WTC11 (cell line): ENCODE measurements around the gene UGP2. TPM values are rescaled to one million over a fixed set of nuclear protein-coding genes. Genes with fewer than 3 reads are reported as not detected.

ENCODE experiments used
- ATAC-seq: fragments of 200-7000 bp; cut with Tn5 transposase; 2 replicates; pipeline ENCODE4 v1.10.0; 2021; ENCODE audit warnings: mild to moderate bottlenecking, moderate library complexity
- CTCF ChIA-PET: fragments of 300-600 bp; sonication (Branson Sonifier 250); formaldehyde crosslinking; loops from one replicate; lab custom pipeline; 2021; ENCODE audit warnings: antibody characterized with exemption; lab: Charles Lee
- POLR2A ChIA-PET: fragments of 350-600 bp; sonication (Branson Sonifier 250); formaldehyde crosslinking; loops from one replicate; lab custom pipeline; 2021; ENCODE audit warnings: antibody characterized with exemption; lab: Charles Lee
- DNase-seq: peaks from one replicate; pipeline ENCODE4 v3.0.0; 2021; ENCODE audit warnings: low spot score
- H3K27ac Mint-ChIP-seq: 2 replicates; pipeline ENCODE4 v1.8.0; 2021; ENCODE audit warnings: mixed read lengths
- H3K27me3 Mint-ChIP-seq: 2 replicates; pipeline ENCODE4 v1.8.0; 2021; ENCODE audit warnings: low read depth, mild to moderate bottlenecking, moderate library complexity, mixed read lengths
- H3K36me3 Mint-ChIP-seq: 2 replicates; pipeline ENCODE4 v1.8.0; 2021; ENCODE audit warnings: mixed read lengths
- H3K4me1 Mint-ChIP-seq: 2 replicates; pipeline ENCODE4 v1.8.0; 2022; ENCODE audit warnings: mixed read lengths
- H3K4me3 Mint-ChIP-seq: 2 replicates; pipeline ENCODE4 v1.8.0; 2021; ENCODE audit warnings: mild to moderate bottlenecking, moderate library complexity, mixed read lengths
- H3K9me3 Mint-ChIP-seq: 2 replicates; pipeline ENCODE4 v1.8.0; 2021; ENCODE audit warnings: mixed read lengths
- ATF3 ChIP-seq: sonication (generic); formaldehyde crosslinking; conservative IDR thresholded peaks from 2 replicates; pipeline ENCODE4 v1.8.1; 2022; ENCODE audit warnings: mild to moderate bottlenecking, missing genetic modification reagents
- ATF6 ChIP-seq: sonication (generic); formaldehyde crosslinking; IDR thresholded peaks from 2 replicates; pipeline ENCODE4 v1.8.1; 2023; ENCODE audit warnings: mild to moderate bottlenecking, missing genetic modification reagents
- CTCF ChIP-seq: fragments of 200-600 bp; IDR thresholded peaks from 2 replicates; pipeline ENCODE4 v1.8.0; 2022; ENCODE audit warnings: antibody characterized with exemption
- ETV6 ChIP-seq: sonication (generic); formaldehyde crosslinking; IDR thresholded peaks from 2 replicates; pipeline ENCODE4 v1.8.1; 2022; ENCODE audit warnings: mild to moderate bottlenecking, missing genetic modification reagents
- JUN ChIP-seq: sonication (generic); formaldehyde crosslinking; IDR thresholded peaks from 2 replicates; pipeline ENCODE4 v1.8.0; 2023; ENCODE audit warnings: mild to moderate bottlenecking, missing genetic modification reagents
- KAT7 ChIP-seq: sonication (generic); formaldehyde crosslinking; IDR thresholded peaks from 2 replicates; pipeline ENCODE4 v1.8.1; 2023; ENCODE audit warnings: missing genetic modification reagents, mild to moderate bottlenecking, borderline replicate concordance
- NFE2L1 ChIP-seq: sonication (generic); formaldehyde crosslinking; IDR thresholded peaks from 2 replicates; pipeline ENCODE4 v1.8.1; 2023; ENCODE audit warnings: missing genetic modification reagents
- NR1H2 ChIP-seq: sonication (generic); formaldehyde crosslinking; IDR thresholded peaks from 2 replicates; pipeline ENCODE4 v1.9.0; 2021; ENCODE audit warnings: mild to moderate bottlenecking, moderate library complexity, missing genetic modification reagents
- OVOL2 ChIP-seq: fragments of 250-450 bp; sonication (Bioruptor Pico); IDR thresholded peaks from 2 replicates; pipeline ENCODE4 v1.9.0; 2021; ENCODE audit warnings: mild to moderate bottlenecking, borderline replicate concordance
- RORB ChIP-seq: fragments of 250-450 bp; sonication (Bioruptor Pico); IDR thresholded peaks from 2 replicates; pipeline ENCODE4 v1.9.0; 2021; ENCODE audit warnings: mild to moderate bottlenecking
- SOX15 ChIP-seq: fragments of 250-450 bp; sonication (Bioruptor Pico); IDR thresholded peaks from 2 replicates; pipeline ENCODE4 v1.9.0; 2021; ENCODE audit warnings: mild to moderate bottlenecking
- SP1 ChIP-seq: sonication (generic); formaldehyde crosslinking; conservative IDR thresholded peaks from 2 replicates; pipeline ENCODE4 v1.8.1; 2022; ENCODE audit warnings: missing genetic modification reagents
- TCF7 ChIP-seq: sonication (generic); formaldehyde crosslinking; IDR thresholded peaks from 2 replicates; pipeline ENCODE4 v1.8.0; 2022; ENCODE audit warnings: mild to moderate bottlenecking, low read depth, missing genetic modification reagents, moderate library complexity
- ZBTB21 ChIP-seq: sonication (generic); formaldehyde crosslinking; IDR thresholded peaks from 2 replicates; pipeline ENCODE4 v1.8.1; 2023; ENCODE audit warnings: mild to moderate bottlenecking, missing genetic modification reagents, borderline replicate concordance
- ZNF121 ChIP-seq: sonication (generic); formaldehyde crosslinking; IDR thresholded peaks from 2 replicates; pipeline ENCODE4 v1.8.0; 2023; ENCODE audit warnings: missing genetic modification reagents
- ZNF219 ChIP-seq: sonication (generic); formaldehyde crosslinking; IDR thresholded peaks from 2 replicates; pipeline ENCODE4 v1.8.0; 2023; ENCODE audit warnings: missing genetic modification reagents, mild to moderate bottlenecking, borderline replicate concordance
- ZNF263 ChIP-seq: sonication (generic); formaldehyde crosslinking; IDR thresholded peaks from 2 replicates; pipeline ENCODE4 v1.8.1; 2022; ENCODE audit warnings: low read depth, mild to moderate bottlenecking, moderate library complexity, missing genetic modification reagents
- ZNF416 ChIP-seq: fragments of 250-450 bp; sonication (Bioruptor Pico); IDR thresholded peaks from 2 replicates; pipeline ENCODE4 v1.9.0; 2021; ENCODE audit warnings: mild to moderate bottlenecking, inconsistent platforms
- ZNF423 ChIP-seq: fragments of 250-450 bp; sonication (Bioruptor Pico); IDR thresholded peaks from 2 replicates; pipeline ENCODE4 v2.1.2; 2022; ENCODE audit warnings: mild to moderate bottlenecking, moderate library complexity
- total RNA-seq: library from RNA; stranded (reverse); gene quantifications from 3 replicates; pipeline ENCODE4 v1.2.3, GENCODE V29; 2021
- TF ChIP-seq, protein P1 (sequence below): sonication (generic); formaldehyde crosslinking; IDR thresholded peaks from 2 replicates; pipeline ENCODE4 v1.8.1; 2022; ENCODE audit warnings: low read depth, mild to moderate bottlenecking, moderate library complexity, missing genetic modification reagents, borderline replicate concordance
- TF ChIP-seq, protein P2 (sequence below): fragments of 250-450 bp; sonication (Bioruptor Pico); IDR thresholded peaks from 2 replicates; pipeline ENCODE4 v1.8.0; 2021; ENCODE audit warnings: mild to moderate bottlenecking

The UGP2 gene
- total RNA-seq, 1 experiment from 2014 or later: 543 TPM

DNA sequence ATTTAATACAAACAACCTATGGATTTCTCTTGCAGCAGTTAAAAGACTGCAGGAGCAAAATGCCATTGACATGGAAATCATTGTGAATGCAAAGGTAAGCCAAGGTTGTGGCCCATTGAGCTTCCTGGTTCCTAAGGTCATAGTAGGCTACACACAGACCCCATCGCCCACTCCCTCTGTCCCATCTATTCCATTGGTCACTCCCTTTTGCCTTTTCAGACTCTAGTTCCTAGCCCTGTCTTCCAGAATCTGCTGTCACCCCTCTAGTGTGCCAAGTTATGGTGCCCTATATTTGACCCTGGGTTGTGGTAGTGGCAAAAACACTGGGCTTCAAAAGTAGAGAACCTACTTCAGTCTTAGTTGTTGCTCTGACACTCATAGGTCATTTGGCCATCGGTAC lies 44.7 kb downstream of the UGP2 start:
- H3K36me3 Mint-ChIP-seq: peaks cover 90% of the 10 kb centered on the region
- H3K27me3 Mint-ChIP-seq: no peaks in the 10 kb centered on the region

GRCh38 chr2:63888053-63888452 lies 46.4 kb downstream of the UGP2 start:
- ChIA-PET POLR2A (no interaction called here), CTCF (no interaction called here)
- Mint-ChIP-seq H3K9me3 (no peaks in the 10 kb centered on the region), H3K4me3 (no peak overlapping the region), H3K27me3 (no peaks in the 10 kb centered on the region), H3K27ac (peak overlapping the region; percentile 68), H3K36me3 (peaks cover 82% of the 10 kb centered on the region), H3K4me1 (peaks cover 24% of the 10 kb centered on the region)
- DNase-seq (no peak), ATAC-seq (no peak)
- TF ChIP-seq ZNF416 (CRISPR knock-in tag): no peak

More for the DNA sequence above, 44.7 kb downstream of the UGP2 start:
- ChIA-PET POLR2A (no interaction called here), CTCF (no interaction called here)
- ATAC-seq (no peak), DNase-seq (no peak)
- Mint-ChIP-seq H3K4me1 (peaks cover 38% of the 10 kb centered on the region), H3K9me3 (no peaks in the 10 kb centered on the region), H3K4me3 (no peak overlapping the region), H3K27ac (no peak overlapping the region)
- TF ChIP-seq SOX15 (CRISPR knock-in tag): no peak
- no peak for TF ChIP-seq ZNF219
- TF ChIP-seq ZNF416 (CRISPR knock-in tag): no peak
- no peak for TF ChIP-seq ZNF121 (CRISPR knock-in tag)
- TF ChIP-seq ATF6 (CRISPR knock-in tag): no peak
- no peak for TF ChIP-seq ZNF423 (CRISPR knock-in tag)
- TF ChIP-seq JUN (CRISPR knock-in tag): no peak
- TF ChIP-seq ZBTB21 (CRISPR knock-in tag): no peak
- TF ChIP-seq ETV6 (CRISPR knock-in tag): no peak
- no peak for TF ChIP-seq SP1
- TF ChIP-seq, protein P1, sequence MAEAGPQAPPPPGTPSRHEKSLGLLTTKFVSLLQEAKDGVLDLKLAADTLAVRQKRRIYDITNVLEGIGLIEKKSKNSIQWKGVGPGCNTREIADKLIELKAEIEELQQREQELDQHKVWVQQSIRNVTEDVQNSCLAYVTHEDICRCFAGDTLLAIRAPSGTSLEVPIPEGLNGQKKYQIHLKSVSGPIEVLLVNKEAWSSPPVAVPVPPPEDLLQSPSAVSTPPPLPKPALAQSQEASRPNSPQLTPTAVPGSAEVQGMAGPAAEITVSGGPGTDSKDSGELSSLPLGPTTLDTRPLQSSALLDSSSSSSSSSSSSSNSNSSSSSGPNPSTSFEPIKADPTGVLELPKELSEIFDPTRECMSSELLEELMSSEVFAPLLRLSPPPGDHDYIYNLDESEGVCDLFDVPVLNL (CRISPR knock-in tag): no peak
- TF ChIP-seq ATF3: no peak
- TF ChIP-seq OVOL2 (CRISPR knock-in tag): no peak
- no peak for TF ChIP-seq KAT7 (CRISPR knock-in tag)
- TF ChIP-seq RORB: no peak
- TF ChIP-seq NR1H2 (CRISPR knock-in tag): no peak
- no peak for TF ChIP-seq NFE2L1 (CRISPR knock-in tag)
- TF ChIP-seq TCF7 (CRISPR knock-in tag): no peak
- no peak for TF ChIP-seq ZNF263

- ChIA-PET POLR2A (no interaction called here), CTCF (no interaction called here)
- H3K27me3 Mint-ChIP-seq: no peaks in the 10 kb centered on the region
- TF ChIP-seq, protein P2, sequence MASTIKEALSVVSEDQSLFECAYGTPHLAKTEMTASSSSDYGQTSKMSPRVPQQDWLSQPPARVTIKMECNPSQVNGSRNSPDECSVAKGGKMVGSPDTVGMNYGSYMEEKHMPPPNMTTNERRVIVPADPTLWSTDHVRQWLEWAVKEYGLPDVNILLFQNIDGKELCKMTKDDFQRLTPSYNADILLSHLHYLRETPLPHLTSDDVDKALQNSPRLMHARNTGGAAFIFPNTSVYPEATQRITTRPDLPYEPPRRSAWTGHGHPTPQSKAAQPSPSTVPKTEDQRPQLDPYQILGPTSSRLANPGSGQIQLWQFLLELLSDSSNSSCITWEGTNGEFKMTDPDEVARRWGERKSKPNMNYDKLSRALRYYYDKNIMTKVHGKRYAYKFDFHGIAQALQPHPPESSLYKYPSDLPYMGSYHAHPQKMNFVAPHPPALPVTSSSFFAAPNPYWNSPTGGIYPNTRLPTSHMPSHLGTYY (CRISPR knock-in tag): 0 out of 2 replicates have a peak, but pooled peaks have one; percentile 5
- TF ChIP-seq CTCF: no peak
- peak overlapping the region; percentile 90 for H3K27ac Mint-ChIP-seq
- no peak overlapping the region for H3K4me3 Mint-ChIP-seq
- ATAC-seq (peak; percentile 83), DNase-seq (peak; percentile 28)
- no peaks in the 10 kb centered on the region for H3K9me3 Mint-ChIP-seq
- peaks cover 82% of the 10 kb centered on the region for H3K36me3 Mint-ChIP-seq
- H3K4me1 Mint-ChIP-seq: peaks cover 19% of the 10 kb centered on the region
Observed at GRCh38 chr2:63888490-63889402, 47.0 kb downstream of the UGP2 start.
